SU-DHL-6 (cell line): ENCODE data around the gene RING1.

ENCODE experiments used
- EZH2phosphoT487 ChIP-seq: fragments of 200-600 bp; sonication (generic), shearing (Covaris generic); conservative IDR thresholded peaks from 2 replicates; pipeline ENCODE4 v1.6.1; 2018; ENCODE audit warnings: mild to moderate bottlenecking, antibody characterized with exemption, low read length, moderate library complexity, mixed read lengths
- TF ChIP-seq, protein P1 (sequence below): fragments of 200-600 bp; sonication (generic); IDR thresholded peaks from one replicate; pipeline ENCODE4 v1.5.1; 2017; ENCODE audit warnings: antibody characterized with exemption, mild to moderate bottlenecking, low read length, moderate library complexity; ENCODE audit not compliant: insufficient read depth, poor library complexity, severe bottlenecking

DNA sequence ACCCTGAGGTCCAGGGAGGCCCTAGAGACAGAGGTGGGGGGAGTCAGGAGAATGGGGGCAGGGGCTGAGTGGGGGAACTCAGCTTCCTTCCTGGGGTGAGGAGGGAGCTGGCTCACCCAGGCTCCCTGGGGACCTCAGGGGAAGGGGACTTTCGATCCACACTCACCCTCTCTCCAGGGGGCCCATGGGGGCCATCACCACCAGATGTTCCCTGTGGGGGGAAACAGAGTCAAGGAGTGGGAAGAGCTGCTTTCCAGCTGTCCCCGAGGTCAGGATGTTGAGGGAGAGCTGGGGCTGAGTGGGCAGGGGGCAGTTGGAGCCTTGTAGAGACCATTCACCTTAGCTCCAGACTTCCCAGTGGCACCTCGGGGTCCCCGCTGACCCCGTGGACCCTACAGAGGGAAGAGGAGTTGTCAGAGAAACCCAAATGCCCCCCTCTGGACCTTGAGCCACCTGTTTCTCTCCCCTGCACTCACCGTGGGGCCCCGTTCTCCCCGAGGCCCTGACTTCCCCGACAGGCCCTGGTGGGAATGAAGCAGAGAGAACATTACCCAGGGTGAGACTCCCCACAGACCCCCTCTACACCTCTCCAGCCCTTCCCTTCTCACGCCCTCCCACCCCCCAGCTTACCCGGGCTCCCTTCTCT, 34.6 kb upstream of the RING1 start:
- TF ChIP-seq, protein P1, sequence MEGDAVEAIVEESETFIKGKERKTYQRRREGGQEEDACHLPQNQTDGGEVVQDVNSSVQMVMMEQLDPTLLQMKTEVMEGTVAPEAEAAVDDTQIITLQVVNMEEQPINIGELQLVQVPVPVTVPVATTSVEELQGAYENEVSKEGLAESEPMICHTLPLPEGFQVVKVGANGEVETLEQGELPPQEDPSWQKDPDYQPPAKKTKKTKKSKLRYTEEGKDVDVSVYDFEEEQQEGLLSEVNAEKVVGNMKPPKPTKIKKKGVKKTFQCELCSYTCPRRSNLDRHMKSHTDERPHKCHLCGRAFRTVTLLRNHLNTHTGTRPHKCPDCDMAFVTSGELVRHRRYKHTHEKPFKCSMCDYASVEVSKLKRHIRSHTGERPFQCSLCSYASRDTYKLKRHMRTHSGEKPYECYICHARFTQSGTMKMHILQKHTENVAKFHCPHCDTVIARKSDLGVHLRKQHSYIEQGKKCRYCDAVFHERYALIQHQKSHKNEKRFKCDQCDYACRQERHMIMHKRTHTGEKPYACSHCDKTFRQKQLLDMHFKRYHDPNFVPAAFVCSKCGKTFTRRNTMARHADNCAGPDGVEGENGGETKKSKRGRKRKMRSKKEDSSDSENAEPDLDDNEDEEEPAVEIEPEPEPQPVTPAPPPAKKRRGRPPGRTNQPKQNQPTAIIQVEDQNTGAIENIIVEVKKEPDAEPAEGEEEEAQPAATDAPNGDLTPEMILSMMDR = no peak
- TF ChIP-seq EZH2phosphoT487 = no peak
